ENCODE data around the gene CCDC178.

DNA sequence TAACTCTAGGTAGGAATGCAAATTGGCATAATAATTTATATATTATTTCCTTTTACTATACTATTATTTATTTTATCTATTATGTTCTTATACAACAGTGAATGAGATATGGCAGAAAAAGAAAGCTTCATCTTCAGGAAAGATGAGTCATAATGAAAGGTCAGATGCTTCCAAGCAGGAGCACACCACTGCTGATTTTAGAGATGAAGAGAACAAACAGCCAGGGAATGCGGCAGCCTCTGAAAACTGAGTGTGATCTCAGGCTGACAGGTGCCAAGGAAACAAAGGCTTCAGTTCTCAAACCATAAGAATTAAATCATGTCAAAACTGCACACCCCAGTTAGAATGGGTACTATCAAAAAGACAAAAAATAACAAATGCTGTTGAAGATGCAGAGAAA lies 149.0 kb downstream of the CCDC178 start:
- TF ChIP-seq, protein P1, sequence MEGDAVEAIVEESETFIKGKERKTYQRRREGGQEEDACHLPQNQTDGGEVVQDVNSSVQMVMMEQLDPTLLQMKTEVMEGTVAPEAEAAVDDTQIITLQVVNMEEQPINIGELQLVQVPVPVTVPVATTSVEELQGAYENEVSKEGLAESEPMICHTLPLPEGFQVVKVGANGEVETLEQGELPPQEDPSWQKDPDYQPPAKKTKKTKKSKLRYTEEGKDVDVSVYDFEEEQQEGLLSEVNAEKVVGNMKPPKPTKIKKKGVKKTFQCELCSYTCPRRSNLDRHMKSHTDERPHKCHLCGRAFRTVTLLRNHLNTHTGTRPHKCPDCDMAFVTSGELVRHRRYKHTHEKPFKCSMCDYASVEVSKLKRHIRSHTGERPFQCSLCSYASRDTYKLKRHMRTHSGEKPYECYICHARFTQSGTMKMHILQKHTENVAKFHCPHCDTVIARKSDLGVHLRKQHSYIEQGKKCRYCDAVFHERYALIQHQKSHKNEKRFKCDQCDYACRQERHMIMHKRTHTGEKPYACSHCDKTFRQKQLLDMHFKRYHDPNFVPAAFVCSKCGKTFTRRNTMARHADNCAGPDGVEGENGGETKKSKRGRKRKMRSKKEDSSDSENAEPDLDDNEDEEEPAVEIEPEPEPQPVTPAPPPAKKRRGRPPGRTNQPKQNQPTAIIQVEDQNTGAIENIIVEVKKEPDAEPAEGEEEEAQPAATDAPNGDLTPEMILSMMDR (conservative IDR thresholded peaks at IDR 0.05): no peak
- TF ChIP-seq EZH2 (IDR thresholded peaks at IDR 0.05; ENCODE audit: low read depth): no peak

Data from PC-9 (cell line).